GM12878 (cell line): ENCODE results near the gene MFSD11. TPM values are rescaled to one million over a fixed set of nuclear protein-coding genes. Genes with fewer than 3 reads are reported as not detected.
A peak's percentile ranks its signal among the peaks of the same experiment; 100 is the strongest.

Experiments used
- ATAC-seq: fragments of 200-7000 bp; cut with Tn5 transposase; 3 replicates; pipeline ENCODE4 v1.9.1; 2020; ENCODE audit warnings: mild to moderate bottlenecking, moderate library complexity
- BruUV-seq: library from RNA; stranded (reverse); fragments of 400-500 nt; replicated peaks from 2 replicates; lab custom pipeline; 2021; lab: Mats Ljungman, UMichigan
- CTCF ChIA-PET: fragments of 300-600 bp; sonication (Branson Sonifier 250); formaldehyde crosslinking; extraction: SDS; loops from one replicate; lab custom pipeline; 2021; ENCODE audit warnings: inconsistent platforms; lab: Yijun Ruan, JAX
- POLR2A ChIA-PET: fragments of 350-600 bp; formaldehyde crosslinking; extraction: SDS; loops from one replicate; lab custom pipeline; 2021; ENCODE audit warnings: inconsistent platforms; lab: Charles Lee
- RAD21 ChIA-PET: fragments of 300-600 bp; sonication (Branson Sonifier 250); formaldehyde crosslinking; loops from one replicate; lab custom pipeline; 2023; ENCODE audit warnings: antibody characterized with exemption; ENCODE audit not compliant: unreplicated experiment; lab: Charles Lee
- SMC1A ChIA-PET: fragments of 300-600 bp; sonication (Branson Sonifier 250); formaldehyde crosslinking; loops from one replicate; lab custom pipeline; 2023; ENCODE audit not compliant: unreplicated experiment, uncharacterized antibody; lab: Charles Lee
- DNase-seq: peaks from one replicate; pipeline ENCODE4 v3.0.0-alpha.2; 2011; ENCODE audit warnings: low read depth, low spot score
- FAIRE-seq: peaks from 3 replicates; lab custom pipeline; 2011; peaks lifted over from hg19 to GRCh38; lab: Jason Lieb, UNC
- H2AFZ ChIP-seq: 2 replicates; pipeline ENCODE4 v1.6.0; 2011; ENCODE audit warnings: low read depth, low read length, control low read depth; ENCODE audit not compliant: control insufficient read depth
- H3K27ac ChIP-seq: 2 replicates; pipeline ENCODE4 v1.5.1; 2011; ENCODE audit warnings: control low read depth; ENCODE audit not compliant: control insufficient read depth, insufficient read depth
- H3K27me3 ChIP-seq, 2 experiments: replicated peaks in 1 of 2; 2 replicates each; pipeline versions ENCODE4 v1.6.0 to v1.6.1; 2011; ENCODE audit warnings: low read length in 1 of 2; ENCODE audit not compliant: control insufficient read depth in 2 of 2, insufficient read depth in 2 of 2
- H3K36me3 ChIP-seq, 2 experiments: 2 replicates each; pipeline ENCODE4 v1.5.1; 2011; ENCODE audit warnings: low read length in 1 of 2; ENCODE audit not compliant: control insufficient read depth in 2 of 2, insufficient read depth in 2 of 2
- H3K4me1 ChIP-seq: 2 replicates; pipeline ENCODE4 v1.6.1; 2011; ENCODE audit warnings: mild to moderate bottlenecking, low read length, moderate library complexity, mixed read lengths; ENCODE audit not compliant: control insufficient read depth, insufficient read depth
- H3K4me2 ChIP-seq: 2 replicates; pipeline ENCODE4 v1.6.0; 2011; ENCODE audit warnings: control low read depth; ENCODE audit not compliant: control insufficient read depth, insufficient read depth
- H3K4me3 ChIP-seq: fragments of 200-600 bp; sonication (generic); 2 replicates; pipeline ENCODE4 v1.5.1; 2016
- H3K79me2 ChIP-seq: 2 replicates; pipeline ENCODE4 v1.6.0; 2011; ENCODE audit warnings: low read length; ENCODE audit not compliant: control insufficient read depth, insufficient read depth
- H3K9ac ChIP-seq: 2 replicates; pipeline ENCODE4 v1.8.0; 2011; ENCODE audit warnings: low read length, control low read depth, mixed read lengths; ENCODE audit not compliant: control insufficient read depth, insufficient read depth
- H3K9me3 ChIP-seq: replicated peaks from 3 replicates; pipeline ENCODE4 v1.5.1; 2011; ENCODE audit warnings: mild to moderate bottlenecking, low read length; ENCODE audit not compliant: control insufficient read depth, insufficient read depth
- H4K20me1 ChIP-seq: 2 replicates; pipeline ENCODE4 v1.6.0; 2011; ENCODE audit not compliant: control insufficient read depth, insufficient read depth
- CTCF ChIP-seq, 3 experiments: IDR thresholded peaks in 2 of 3; conservative IDR thresholded peaks in 1 of 3; 2 replicates each; pipeline ENCODE4 v1.5.1; 2011; ENCODE audit warnings: low read depth in 3 of 3, low read length in 3 of 3, mild to moderate bottlenecking in 3 of 3, control low read depth in 2 of 3, moderate library complexity in 2 of 3, inconsistent platforms in 1 of 3, mixed read lengths in 1 of 3; ENCODE audit not compliant: control insufficient read depth in 2 of 3, insufficient read depth in 1 of 3; ENCODE audit errors: extremely low read depth in 1 of 3
- ZNF217 ChIP-seq: fragments of 450-650 bp; IDR thresholded peaks from 2 replicates; pipeline ENCODE4 v1.6.1; 2017; ENCODE audit warnings: antibody characterized with exemption, mild to moderate bottlenecking
- WGBS: methylation state at CpG from one replicate; pipeline ENCODE4 v1.1.6; 2016; ENCODE audit warnings: low lambda C conversion rate; ENCODE audit not compliant: insufficient replicate concordance, insufficient coverage; ENCODE audit errors: missing lambda C conversion rate; 5-methylcytosine and 5-hydroxymethylcytosine counted together
- in situ Hi-C: fragments of 300-500 bp; cut with MboI; formaldehyde crosslinking; loops from 9 replicates; pipeline ENCODE4 v1.14.3; 2018; ENCODE audit warnings: mixed read lengths
- intact Hi-C: fragments of 100-400 bp; cut with micrococcal nuclease; formaldehyde crosslinking; loops from one replicate; pipeline ENCODE4 v1.14.2; 2022; ENCODE audit not compliant: unreplicated experiment
- polyA plus RNA-seq, 11 experiments: library from polyadenylated mRNA; depleted of rRNA in 4 of 11; unstranded in 6 of 11; stranded (reverse) in 5 of 11; fragments of >200 nt; fragmentation: Nextera tagmentation in 4 of 11; fragmentation: Illumina TruSeq in 1 of 11; extraction: Ambion mirVana in 4 of 11; extraction: Trizol in 1 of 11; gene quantifications; 1 replicate in 1 of 11; 2 replicates in 10 of 11; pipeline versions ENCODE4 v1.2.1 to v1.2.3, GENCODE V29; 2011 to 2016; ENCODE audit warnings: inconsistent platforms in 2 of 11, missing spikeins in 2 of 11, low read depth in 1 of 11
- total RNA-seq, 4 experiments: library from RNA; depleted of rRNA in 3 of 4; stranded (reverse); fragments of >200 nt in 3 of 4; fragmentation: Illumina TruSeq in 1 of 4; extraction: Trizol in 1 of 4; gene quantifications; 2 replicates each; pipeline versions ENCODE4 v1.2.1 to v1.2.3, GENCODE V29; 2013 to 2021

Gene MFSD11
- total and polyA plus RNA-seq, 10 of the 15 experiments (the other 5 are each of a cell fraction or from before 2014, with no cell fraction given): 11.0 to 19.4 (median 15.5) TPM

- POLR2A ChIA-PET: interaction anchor here (0.5 kb wide), 1 partner anchor 148 kb away, joined by 3 read pairs; no protein-coding TSS in a partner anchor
- no peak overlapping the region for H3K4me2 ChIP-seq
Measured at GRCh38 chr17:76707985-76708807, 29.7 kb upstream of the MFSD11 start.

More at GRCh38 chr17:76707985-76708807, 29.7 kb upstream of the MFSD11 start:
- H3K79me2 ChIP-seq: no peaks in the 10 kb centered on the region
- no peak for DNase-seq
- no peaks in the 10 kb centered on the region for H3K36me3 ChIP-seq
- no peaks in the 10 kb centered on the region for H3K4me1 ChIP-seq
- 47% methylated on average over 14 of the region's 14 CpGs for WGBS
- CTCF ChIA-PET: interaction anchor here (1.0 to 1.5 kb wide), 4 partner anchors 9 to 83 kb away, joined by 3 to 6 read pairs (median 4); no protein-coding TSS in a partner anchor
- BruUV-seq: no TSS peak
- no peak overlapping the region for H2AFZ ChIP-seq
- intact Hi-C loops: no loop called here
- no peaks in the 10 kb centered on the region for H4K20me1 ChIP-seq
- H3K27ac ChIP-seq: no peak overlapping the region
- in situ Hi-C loops: no loop called here
- no peak for ATAC-seq
- FAIRE-seq: no peak
- no peak overlapping the region for H3K4me3 ChIP-seq
- H3K9me3 ChIP-seq: no peaks in the 10 kb centered on the region
- H3K27me3 ChIP-seq: no peaks in the 10 kb centered on the region; a peak in 2 of 4 replicates
- SMC1A ChIA-PET: interaction anchor here (0.6 kb wide), 1 partner anchor 379 kb away, joined by 3 read pairs; no protein-coding TSS in a partner anchor
- H3K9ac ChIP-seq: no peak overlapping the region
- TF ChIP-seq ZNF217: no peak
- 0 out of 6 replicates have a peak, but pooled peaks of 2 of the 3 experiments have one; percentile 2 to 5 for TF ChIP-seq CTCF (IDR thresholded peaks at IDR 0.05 in 2 of 3, conservative IDR thresholded peaks at IDR 0.05 in 1 of 3; ENCODE audit: control insufficient read depth in 2 of 3, extremely low read depth in 1 of 3, insufficient read depth in 1 of 3, low read depth in 3 of 3, low read length in 3 of 3)
- RAD21 ChIA-PET: no interaction called here
